GM18505 (cell line): Measurements from ENCODE around the gene CDH22.

Experiments
- ATAC-seq: cut with Tn5 transposase; IDR thresholded peaks from one replicate; pipeline ENCODE4 v1.9.1; 2021; ENCODE audit not compliant: unreplicated experiment
- POLR2A ChIP-seq: IDR thresholded peaks from 4 replicates; pipeline ENCODE4 v1.6.1; 2011; ENCODE audit warnings: borderline replicate concordance; ENCODE audit not compliant: insufficient read depth, insufficient read length; ENCODE audit errors: extremely low read depth

CDH22 gene

GRCh38 chr20:46210672-46211330 lies 97.5 kb downstream of the CDH22 start:
- ATAC-seq, result no peak
- TF ChIP-seq POLR2A, result no peak

GRCh38 chr20:46209930-46210671 lies 98.2 kb downstream of the CDH22 start:
- no peak for TF ChIP-seq POLR2A
- ATAC-seq, result no peak

- TF ChIP-seq POLR2A, result no peak
- no peak for ATAC-seq
Measured at GRCh38 chr20:46207793-46208192, 100.5 kb downstream of the CDH22 start.

GRCh38 chr20:46206992-46207549 lies 101.2 kb downstream of the CDH22 start:
- no peak for ATAC-seq
- TF ChIP-seq POLR2A, result no peak

GRCh38 chr20:46206025-46206424 lies 102.3 kb downstream of the CDH22 start:
- no peak for TF ChIP-seq POLR2A
- no peak for ATAC-seq

GRCh38 chr20:46205349-46205748 lies 102.9 kb downstream of the CDH22 start:
- ATAC-seq, result no peak
- no peak for TF ChIP-seq POLR2A

- no peak for TF ChIP-seq POLR2A
- no peak for ATAC-seq
Measured at GRCh38 chr20:46204594-46205186, 103.6 kb downstream of the CDH22 start.

GRCh38 chr20:46203510-46203837 lies 104.8 kb downstream of the CDH22 start:
- TF ChIP-seq POLR2A, result no peak
- no peak for ATAC-seq

- ATAC-seq, result no peak
- no peak for TF ChIP-seq POLR2A
Measured at GRCh38 chr20:46202766-46203509, 105.4 kb downstream of the CDH22 start.

- TF ChIP-seq POLR2A, result no peak
- ATAC-seq, result no peak
Measured at GRCh38 chr20:46200582-46201570, 107.4 kb downstream of the CDH22 start.

GRCh38 chr20:46199198-46199597 lies 109.1 kb downstream of the CDH22 start:
- no peak for ATAC-seq
- no peak for TF ChIP-seq POLR2A

GRCh38 chr20:46196990-46197389 lies 111.3 kb downstream of the CDH22 start:
- ATAC-seq, result no peak

GRCh38 chr20:46195264-46196036 lies 112.8 kb downstream of the CDH22 start:
- TF ChIP-seq POLR2A, result no peak
- no peak for ATAC-seq

More at GRCh38 chr20:46196990-46197389, 111.3 kb downstream of the CDH22 start:
- TF ChIP-seq POLR2A, result no peak
